Measurements from ENCODE around the gene DGCR8. TPM values are rescaled to one million over a fixed set of nuclear protein-coding genes. Genes with fewer than 3 reads are reported as not detected.
"Not testable (repeated sequence)": the region's sequence is repeated elsewhere in the genome, so short reads cannot be mapped to it uniquely, and the experiment has no call there.

DGCR8 gene
- total RNA-seq, 1 donor from 2014 or later = 37.6 TPM

- intact Hi-C loops (cut with DNase I) = no loop called here
- no peak for DNase-seq (ENCODE audit: low spot score)
- ATAC-seq = no peak
Measured at GRCh38 chr22:20064140-20064480, 15.9 kb upstream of the DGCR8 start.

- intact Hi-C loops (cut with DNase I) = no loop called here
- ATAC-seq = no peak
- DNase-seq (ENCODE audit: low spot score) = no peak
Measured at GRCh38 chr22:20064545-20065262, 15.3 kb upstream of the DGCR8 start.

- intact Hi-C loops (cut with DNase I) = no loop called here
- DNase-seq (ENCODE audit: low spot score) (no peak), ATAC-seq (no peak)
Measured at GRCh38 chr22:20065896-20066616, 14.0 kb upstream of the DGCR8 start.

- intact Hi-C loops (cut with DNase I) = no loop called here
- no peak for DNase-seq (ENCODE audit: low spot score)
Measured at GRCh38 chr22:20066617-20067383, 13.2 kb upstream of the DGCR8 start.

GRCh38 chr22:20067384-20067682 is 12.7 kb upstream of the DGCR8 start:
- intact Hi-C loops (cut with DNase I); DNase-seq (ENCODE audit: low spot score); ATAC-seq: not testable (repeated sequence)

More at GRCh38 chr22:20066617-20067383, 13.2 kb upstream of the DGCR8 start:
- no peak for ATAC-seq

GRCh38 chr22:20068640-20069039 is 11.4 kb upstream of the DGCR8 start:
- intact Hi-C loops (cut with DNase I) = no loop called here
- ATAC-seq = no peak
- no peak for DNase-seq (ENCODE audit: low spot score)

GRCh38 chr22:20069331-20070042 is 10.6 kb upstream of the DGCR8 start:
- no peak for DNase-seq (ENCODE audit: low spot score)
- ATAC-seq = no peak
- intact Hi-C loops (cut with DNase I) = no loop called here

- ATAC-seq (no peak), DNase-seq (ENCODE audit: low spot score) (no peak)
- intact Hi-C loops (cut with DNase I) = no loop called here
Measured at GRCh38 chr22:20071524-20071972, 8.5 kb upstream of the DGCR8 start.

GRCh38 chr22:20076627-20077172 is 3.3 kb upstream of the DGCR8 start:
- ATAC-seq = no peak
- no peak for DNase-seq (ENCODE audit: low spot score)
- intact Hi-C loops (cut with DNase I) = no loop called here

GRCh38 chr22:20080445-20080775 is 369 bp downstream of the DGCR8 start:
- DNase-seq (ENCODE audit: low spot score) = peak; percentile 75
- intact Hi-C loops (cut with DNase I) = no loop called here
- peak; percentile 25 for ATAC-seq

- ATAC-seq (no peak), DNase-seq (ENCODE audit: low spot score) (no peak)
- intact Hi-C loops (cut with DNase I) = no loop called here
Measured at GRCh38 chr22:20080776-20081654, 974 bp downstream of the DGCR8 start.

- ATAC-seq = no peak
- DNase-seq (ENCODE audit: low spot score) = no peak
- intact Hi-C loops (cut with DNase I) = no loop called here
Measured at GRCh38 chr22:20083157-20083890, 3.3 kb downstream of the DGCR8 start.

- intact Hi-C loops (cut with DNase I) = no loop called here
- no peak for ATAC-seq
- DNase-seq (ENCODE audit: low spot score) = no peak
Measured at GRCh38 chr22:20083891-20084546, 4.0 kb downstream of the DGCR8 start.

GRCh38 chr22:20084547-20085413 is 4.7 kb downstream of the DGCR8 start:
- no peak for DNase-seq (ENCODE audit: low spot score)
- ATAC-seq = no peak
- intact Hi-C loops (cut with DNase I) = no loop called here

- intact Hi-C loops (cut with DNase I) = loop anchor here (2.0 kb wide), 1 partner anchor 31 kb away; the partner anchor contains the start of genes RANBP1 and TRMT2A
- ATAC-seq (no peak), DNase-seq (ENCODE audit: low spot score) (no peak)
Measured at GRCh38 chr22:20085651-20086050, 5.6 kb downstream of the DGCR8 start.

- no peak for ATAC-seq
- intact Hi-C loops (cut with DNase I) = loop anchor here (2.0 kb wide), 1 partner anchor 31 kb away; the partner anchor contains the start of genes RANBP1 and TRMT2A
Measured at GRCh38 chr22:20086101-20086599, 6.1 kb downstream of the DGCR8 start.

More at GRCh38 chr22:20086101-20086599, 6.1 kb downstream of the DGCR8 start:
- DNase-seq (ENCODE audit: low spot score) = no peak
